Measurements from ENCODE around the gene SLC13A3. TPM values are rescaled to one million over a fixed set of nuclear protein-coding genes. Genes with fewer than 3 reads are reported as not detected.

Gene SLC13A3
- total RNA-seq, 1 donor from 2014 or later = 0.92 TPM

DNA sequence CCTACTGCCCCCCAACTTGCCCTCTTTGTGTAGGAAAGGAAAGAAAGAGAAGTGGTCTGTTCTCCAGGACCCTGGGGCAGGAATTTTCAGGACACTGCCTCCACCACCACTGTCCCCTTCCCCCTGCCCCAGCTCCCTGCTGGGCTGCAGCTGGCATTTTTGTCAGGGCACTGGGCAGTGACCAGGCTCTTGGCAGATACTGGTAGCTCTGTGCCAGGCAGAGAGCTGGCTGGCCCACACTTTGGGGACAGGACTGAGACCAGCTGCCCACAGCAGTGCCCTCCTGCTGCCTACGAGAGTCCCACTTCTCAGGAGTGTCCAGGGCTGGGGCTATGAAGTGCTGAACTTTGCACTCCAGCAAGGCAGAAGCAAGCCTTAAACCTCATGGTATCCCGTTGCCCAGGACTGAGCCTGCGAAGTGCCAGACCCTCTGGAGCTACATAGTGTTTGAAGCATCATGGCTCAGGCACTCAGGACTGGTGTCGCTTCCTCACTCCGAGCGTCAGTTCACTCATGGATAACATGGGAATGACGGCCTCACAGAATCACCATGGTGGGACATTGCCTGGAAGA is 19.3 kb downstream of the SLC13A3 start:
- ATAC-seq = no peak

- ATAC-seq = peak; percentile 91
These were observed 19.9 kb downstream of the SLC13A3 start for GRCh38 chr20:46631212-46631869.

- ATAC-seq = no peak
These were observed 21.0 kb downstream of the SLC13A3 start for GRCh38 chr20:46630306-46630705.

- no peak for ATAC-seq
These were observed 21.9 kb downstream of the SLC13A3 start for GRCh38 chr20:46629341-46629740.

GRCh38 chr20:46627234-46627633 is 24.0 kb downstream of the SLC13A3 start:
- ATAC-seq = no peak

DNA sequence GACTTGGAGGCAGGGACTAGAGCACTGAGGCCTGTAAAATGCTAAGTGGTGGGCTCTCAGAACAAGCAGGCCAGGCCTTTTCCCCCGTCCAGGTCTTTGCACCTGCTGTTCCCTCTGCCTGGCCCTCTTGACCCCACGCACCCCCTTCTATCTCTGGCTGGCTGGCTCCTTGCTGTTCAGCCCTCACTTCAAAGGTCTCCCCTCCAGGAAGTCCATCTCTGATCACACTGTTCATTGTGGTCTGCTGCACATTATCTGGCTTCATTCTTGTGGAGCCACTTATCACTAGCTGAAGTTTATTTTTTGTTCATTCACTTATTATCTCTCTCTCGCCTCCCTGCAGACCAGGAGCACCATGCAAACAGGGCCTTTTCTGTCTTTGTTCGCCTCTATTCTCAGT is 24.5 kb downstream of the SLC13A3 start:
- no peak for ATAC-seq

- ATAC-seq = no peak
These were observed 25.3 kb downstream of the SLC13A3 start for GRCh38 chr20:46625875-46626373.

- no peak for ATAC-seq
These were observed 26.3 kb downstream of the SLC13A3 start for GRCh38 chr20:46624946-46625345.

DNA sequence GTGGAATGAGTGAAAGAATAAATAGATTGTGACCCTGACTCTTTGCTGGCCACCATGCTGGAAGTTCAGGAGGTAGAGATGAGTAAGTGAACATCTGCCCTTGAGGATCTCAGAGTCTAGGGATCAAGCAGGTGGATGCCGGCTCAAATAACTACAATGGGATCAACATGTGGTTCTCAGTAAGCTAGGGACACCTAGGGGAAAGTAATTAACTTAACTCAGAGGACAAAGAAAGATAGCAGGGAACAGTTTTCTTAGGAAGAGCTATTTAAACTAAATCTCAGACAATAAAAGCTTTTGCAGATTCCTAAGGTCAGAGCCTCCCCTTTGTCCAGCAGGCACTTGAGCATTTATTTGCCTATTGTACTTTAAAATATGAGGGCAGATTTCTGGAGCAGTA is 29.1 kb downstream of the SLC13A3 start:
- ATAC-seq = no peak

DNA sequence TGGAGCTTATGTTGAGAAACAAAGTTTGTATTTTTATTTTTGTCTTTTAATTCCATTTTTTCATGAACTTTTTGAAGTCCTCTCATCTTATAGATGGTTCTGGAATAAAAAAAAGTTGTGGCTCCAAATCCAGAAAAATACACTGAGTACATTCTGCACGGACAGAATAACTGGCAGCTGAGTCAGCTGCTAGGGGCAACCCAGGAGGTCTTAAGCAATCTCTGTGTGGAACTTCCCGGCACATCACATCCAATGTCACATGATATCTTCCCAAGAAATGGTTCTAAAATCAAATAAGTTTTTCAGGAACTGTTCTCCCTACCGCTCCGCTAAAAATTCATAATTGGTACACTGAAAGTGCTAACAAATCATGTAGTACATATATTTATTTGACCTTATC is 29.8 kb downstream of the SLC13A3 start:
- no peak for ATAC-seq

- no peak for ATAC-seq
These were observed 31.8 kb downstream of the SLC13A3 start for GRCh38 chr20:46619445-46619844.

DNA sequence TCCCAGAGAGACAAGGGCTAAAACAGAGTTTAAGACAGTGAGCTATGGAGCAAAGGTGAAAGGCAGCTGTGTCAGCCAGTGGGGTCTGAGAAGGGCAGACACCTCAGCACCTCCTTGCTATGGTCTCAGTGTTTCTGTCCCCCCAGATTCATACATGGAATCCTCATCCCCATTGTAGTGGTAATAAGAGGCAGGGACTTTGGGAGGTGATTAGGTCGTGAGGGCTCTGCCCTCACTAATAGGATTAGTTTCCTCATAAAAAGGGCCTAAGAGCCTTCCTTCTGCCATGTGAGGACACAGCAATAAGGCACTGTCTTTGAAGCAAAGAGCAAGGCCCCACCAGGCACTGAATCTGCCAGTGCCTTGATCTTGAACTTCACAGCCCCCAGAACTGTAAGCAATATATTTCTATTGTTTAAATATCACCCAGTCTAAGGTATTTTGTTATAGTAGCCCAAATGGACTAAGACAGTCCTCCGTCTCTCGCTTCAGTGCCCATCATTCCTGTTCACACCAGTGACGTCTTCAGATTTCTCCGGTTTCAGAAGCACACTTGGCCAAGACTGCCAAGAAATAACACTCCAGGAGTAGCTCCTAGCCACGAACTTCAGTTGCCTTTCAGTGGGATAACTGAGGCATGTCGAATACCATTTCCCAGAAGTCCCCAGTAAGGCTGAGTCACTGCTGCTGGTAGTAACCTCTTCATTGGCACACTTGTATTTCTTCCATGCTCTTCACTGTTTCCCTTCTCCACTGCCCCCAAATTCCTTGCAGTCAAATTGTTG is 32.8 kb downstream of the SLC13A3 start:
- ATAC-seq = no peak

DNA sequence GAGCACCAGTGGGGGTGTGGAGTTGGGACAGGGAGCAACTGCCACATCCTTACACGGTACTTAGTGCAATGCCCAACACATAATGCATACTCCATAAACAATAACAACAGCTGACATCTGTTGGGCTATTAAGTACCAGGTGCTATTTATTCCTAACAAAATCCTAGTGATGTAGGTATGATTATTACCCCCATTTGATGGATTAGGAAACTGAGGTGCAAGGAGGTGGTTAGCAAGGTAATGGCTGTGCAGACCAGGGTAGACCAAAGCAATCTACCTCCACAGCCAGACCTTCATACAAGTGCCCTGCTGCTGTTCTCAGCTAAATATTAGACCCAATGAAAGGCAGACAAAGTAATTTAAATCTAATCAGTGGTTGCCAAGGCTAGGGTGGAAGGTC is 36.8 kb downstream of the SLC13A3 start:
- peak; percentile 18 for ATAC-seq

GRCh38 chr20:46610145-46610544 is 41.1 kb downstream of the SLC13A3 start:
- ATAC-seq = no peak

GRCh38 chr20:46609043-46609442 is 42.2 kb downstream of the SLC13A3 start:
- ATAC-seq = no peak

DNA sequence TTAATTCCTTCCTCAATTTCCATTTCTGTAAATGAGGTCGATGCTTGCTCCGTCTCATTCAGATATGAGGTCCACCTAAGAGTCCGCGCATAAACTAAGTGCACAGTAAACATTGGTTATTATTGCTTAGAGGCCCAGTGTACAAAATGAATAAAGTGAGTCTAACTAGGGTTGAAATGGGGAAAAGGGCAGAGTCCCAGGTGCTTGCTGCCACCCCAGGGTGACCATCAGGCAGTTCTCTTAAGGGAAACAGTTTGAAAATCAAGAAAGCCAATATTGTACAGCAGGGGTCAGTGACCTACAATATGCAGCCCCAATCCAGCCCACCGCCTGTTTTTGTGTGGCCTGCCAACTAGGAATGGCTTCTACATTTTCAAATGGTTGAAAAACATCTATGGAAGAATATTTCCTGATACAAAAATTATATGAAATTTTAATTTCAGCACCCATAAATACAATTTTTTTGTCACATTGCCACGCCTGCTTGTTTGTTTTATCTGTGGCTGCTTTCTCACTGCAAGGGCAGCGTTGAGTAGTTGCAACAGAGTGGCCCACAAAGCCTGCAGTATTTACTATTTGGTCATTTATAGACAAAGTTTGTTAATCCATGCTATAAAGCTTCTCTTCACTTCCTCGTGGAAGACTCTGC is 43.3 kb downstream of the SLC13A3 start:
- ATAC-seq = no peak

GRCh38 chr20:46607191-46607848 is 43.9 kb downstream of the SLC13A3 start:
- ATAC-seq = no peak

GRCh38 chr20:46606817-46607190 is 44.5 kb downstream of the SLC13A3 start:
- no peak for ATAC-seq

DNA sequence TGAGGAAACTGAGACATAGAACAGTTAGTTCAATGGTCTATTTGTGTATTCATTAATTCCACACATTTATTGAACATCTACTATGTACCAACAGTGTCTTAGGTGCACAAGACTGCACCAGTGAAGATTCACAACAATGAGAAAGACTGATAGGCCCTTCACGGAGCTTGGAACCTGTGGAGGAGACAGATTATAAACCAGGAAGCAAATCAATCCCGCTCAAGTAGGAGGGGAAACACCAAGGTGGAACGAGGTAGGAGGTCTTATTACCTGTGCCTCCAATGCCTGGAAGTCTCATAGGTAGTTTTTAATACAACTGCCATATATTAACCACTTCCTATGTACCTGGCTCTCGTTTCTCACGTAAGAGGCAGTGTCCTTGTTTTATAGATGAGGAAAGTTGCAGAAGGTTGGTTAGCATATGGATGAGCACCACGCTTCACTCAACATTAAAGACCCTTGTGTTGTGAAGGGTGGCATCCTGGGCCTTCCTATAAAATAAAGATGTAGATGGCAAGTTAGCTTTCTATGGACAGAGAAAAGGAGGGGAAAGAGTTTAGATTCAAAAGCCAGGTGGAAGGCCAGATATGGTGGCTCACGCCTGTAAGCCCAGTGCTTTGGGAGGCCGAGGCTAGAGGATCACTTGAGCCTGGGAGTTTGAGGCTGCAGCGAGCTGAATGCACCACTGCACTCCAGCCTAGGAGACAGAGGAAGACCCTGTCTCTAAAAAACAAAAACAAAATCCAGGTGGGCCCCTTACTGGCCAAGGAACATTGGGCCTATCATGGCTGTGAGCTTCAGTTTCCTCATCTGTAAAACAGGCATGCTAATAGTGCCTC is 45.1 kb downstream of the SLC13A3 start:
- ATAC-seq = no peak

DNA sequence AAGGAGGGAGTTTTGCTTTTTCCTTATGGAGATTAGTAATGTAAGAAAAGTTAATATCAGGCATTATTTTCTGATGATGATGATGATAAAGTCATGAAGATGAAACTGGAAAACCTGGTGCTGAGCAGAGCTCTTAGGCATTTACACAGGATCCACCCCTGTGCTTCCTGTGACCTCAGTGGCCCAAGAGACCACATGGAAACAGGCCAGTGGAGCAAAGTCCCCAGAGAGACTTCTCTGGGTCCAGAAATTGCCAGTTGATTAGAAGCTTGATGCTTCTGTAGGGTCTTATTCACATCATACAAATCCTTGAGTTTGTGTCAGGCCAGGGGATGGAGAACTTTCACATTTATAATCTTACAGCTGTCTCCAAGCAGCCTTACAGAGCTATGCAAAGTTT is 46.1 kb downstream of the SLC13A3 start:
- ATAC-seq = no peak

GRCh38 chr20:46604551-46605133 is 46.6 kb downstream of the SLC13A3 start:
- no peak for ATAC-seq

Data from esophagus mucosa (tissue), 1 donor.